Measurements from ENCODE around the gene OR6C4.
"Not testable (repeated sequence)": the region's sequence is repeated elsewhere in the genome, so short reads cannot be mapped to it uniquely, and the experiment has no call there.

The OR6C4 gene

DNA sequence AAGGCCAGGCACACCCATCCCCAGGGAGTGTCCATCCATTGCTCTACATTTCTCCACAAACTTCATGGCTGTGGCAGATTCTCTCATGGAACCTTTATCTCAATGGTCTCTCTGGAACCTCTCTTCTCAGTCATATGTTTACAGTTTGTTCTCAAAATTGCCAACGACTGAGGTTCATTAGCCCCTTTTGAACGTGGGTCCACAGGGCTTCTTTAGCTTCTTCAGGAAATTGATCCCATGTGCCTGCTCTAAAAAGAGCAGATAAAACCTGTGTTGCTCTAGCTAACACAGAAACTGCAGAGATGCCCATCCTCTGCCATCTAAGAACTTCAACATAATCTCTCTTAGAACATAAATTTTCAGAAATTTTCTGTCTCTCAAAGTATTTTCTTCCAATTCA, at the start of gene OR6C4:
Gene OR6C4, plus strand, starts transcription at position 301 of the 400 bp plus-strand sequence. CDS start 1,625 bp downstream, outside the sequence.
- DNase-seq: no peak

DNA sequence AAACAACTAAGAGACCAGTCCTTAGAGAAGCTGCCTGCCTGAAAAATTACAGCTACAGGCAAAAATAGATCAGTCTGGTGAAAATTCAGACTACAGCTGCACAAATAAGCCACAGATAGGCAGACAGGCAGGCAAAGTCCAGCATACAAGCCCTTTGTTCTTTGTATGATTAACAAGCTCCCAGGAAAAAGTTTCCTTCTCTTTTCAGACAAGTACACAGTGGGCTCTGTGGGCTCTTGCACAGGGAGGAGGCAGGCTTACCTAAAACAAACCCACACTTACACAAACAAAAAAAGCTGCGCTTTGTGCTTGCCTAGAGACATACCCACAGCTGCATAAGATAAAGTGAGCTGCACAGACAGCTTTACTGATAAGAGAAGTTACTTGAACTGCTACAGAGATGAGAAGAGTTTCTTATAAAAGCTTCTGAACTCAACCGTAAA, 49.6 kb upstream of the OR6C4 start:
- DNase-seq: no peak

DNA sequence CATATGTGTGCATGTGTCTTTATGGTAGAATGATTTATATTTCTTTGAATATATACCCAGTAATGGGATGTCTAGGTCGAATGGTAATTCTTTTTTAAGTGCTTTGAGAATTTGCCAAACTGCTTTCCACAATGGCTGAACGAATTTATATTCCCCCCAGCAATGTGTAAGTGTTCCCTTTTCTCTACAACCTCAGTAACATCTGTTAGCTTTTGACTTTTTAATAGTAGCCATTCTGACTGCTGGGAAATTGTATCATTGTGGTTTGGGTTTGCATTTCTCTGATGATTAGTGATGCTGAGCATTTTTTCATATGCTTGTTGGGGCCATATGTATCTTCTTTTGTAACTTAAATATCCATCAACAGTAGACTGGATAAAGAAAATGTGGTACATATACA, 47.8 kb upstream of the OR6C4 start:
- no peak for DNase-seq

DNA sequence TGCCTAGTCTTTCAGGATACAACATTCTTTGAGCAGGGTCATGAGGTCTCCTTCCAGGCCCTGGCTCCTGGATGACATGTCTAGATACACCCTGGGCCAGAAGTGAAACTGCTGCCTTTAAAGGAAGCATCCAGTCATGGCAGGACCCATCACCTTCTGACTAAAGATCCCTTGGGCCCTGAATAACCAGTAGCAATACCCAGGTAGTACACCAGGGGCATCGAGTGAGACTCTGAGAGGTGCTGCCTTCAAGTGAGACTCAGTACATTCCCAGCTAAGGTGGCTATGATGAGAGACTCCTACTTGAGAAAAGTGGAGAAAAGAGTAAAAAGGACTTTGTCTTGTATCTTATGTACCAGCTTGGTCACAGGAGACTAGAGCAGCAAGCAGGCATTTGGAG, 33.7 kb upstream of the OR6C4 start:
- no peak for DNase-seq

DNA sequence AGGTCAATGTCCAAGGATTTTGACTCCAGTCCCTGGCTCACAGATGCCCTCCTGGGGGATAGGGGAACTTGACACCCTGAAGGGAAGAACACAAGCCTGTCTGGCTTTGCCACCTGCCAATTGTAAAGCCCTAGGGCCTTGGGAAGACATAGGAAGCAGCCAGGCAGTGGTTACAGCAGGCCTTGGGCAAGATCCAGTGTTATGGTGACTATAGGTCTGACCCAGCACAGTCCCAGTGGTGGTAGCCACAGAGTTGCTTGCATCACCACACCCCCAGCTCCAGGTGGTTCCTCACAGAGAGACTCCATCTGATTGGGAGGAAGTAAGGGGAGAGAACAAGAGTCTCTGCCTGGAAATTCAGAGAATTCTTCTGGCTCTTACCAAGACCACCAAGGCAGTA, 33.0 kb upstream of the OR6C4 start:
- DNase-seq: no peak

DNA sequence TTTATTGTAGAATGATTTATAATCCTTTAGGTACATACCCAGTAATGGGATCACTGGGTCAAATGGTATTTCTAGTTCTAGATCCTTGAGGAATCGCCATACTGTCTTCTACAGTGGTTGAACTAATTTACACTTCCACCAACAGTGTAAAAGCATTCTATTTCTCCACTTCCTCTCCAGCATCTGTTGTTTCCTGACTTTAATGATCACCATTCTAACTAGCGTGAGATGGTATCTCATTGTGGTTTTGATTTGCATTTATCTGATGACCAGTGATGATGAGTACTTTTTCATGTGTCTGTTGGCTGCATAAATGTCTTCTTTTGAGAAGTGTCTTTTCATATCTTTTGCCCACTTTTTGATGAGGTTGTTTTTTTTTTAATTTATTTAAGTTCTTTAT, 1.2 kb upstream of the OR6C4 start:
- not testable (repeated sequence) for DNase-seq

DNA sequence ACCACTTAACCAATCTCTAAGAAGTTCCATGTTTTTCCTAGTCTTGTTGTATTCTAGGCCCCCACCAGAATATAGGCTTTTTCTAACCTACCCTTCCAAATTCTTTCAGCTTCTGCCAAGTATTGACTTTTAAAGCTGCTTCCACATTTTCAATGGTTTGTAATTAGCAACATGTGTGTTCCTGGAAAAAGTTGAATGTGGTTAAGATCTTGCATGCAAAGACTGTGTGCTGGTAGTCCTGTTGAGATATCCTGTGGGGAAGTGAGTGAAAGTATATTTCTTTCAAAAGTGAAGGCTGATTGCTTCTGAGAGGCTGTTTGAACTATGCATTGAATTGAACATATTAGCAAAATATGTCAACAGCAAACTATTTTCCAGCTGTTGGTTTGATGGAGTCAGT, 646 bp upstream of the OR6C4 start:
- DNase-seq: no peak

DNA sequence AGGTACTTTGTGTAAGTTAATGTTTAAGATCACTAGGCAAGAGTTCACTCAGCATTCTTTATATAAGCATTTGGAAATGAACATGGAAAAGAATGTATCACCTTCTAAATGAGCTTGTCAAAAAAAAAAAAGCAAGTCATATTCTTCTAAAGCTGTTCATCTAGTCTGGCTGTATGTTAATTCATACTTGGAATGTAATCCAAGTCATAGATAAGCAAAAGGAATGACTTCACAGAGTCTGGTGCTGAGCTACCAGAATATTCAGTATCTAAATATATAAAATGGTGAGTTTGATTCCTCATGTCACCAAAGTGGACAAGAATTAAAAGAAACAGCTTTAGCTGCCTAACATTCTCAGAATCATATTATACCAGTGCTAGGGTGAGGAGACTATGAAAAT, 4.9 kb downstream of the OR6C4 start:
- DNase-seq: no peak

DNA sequence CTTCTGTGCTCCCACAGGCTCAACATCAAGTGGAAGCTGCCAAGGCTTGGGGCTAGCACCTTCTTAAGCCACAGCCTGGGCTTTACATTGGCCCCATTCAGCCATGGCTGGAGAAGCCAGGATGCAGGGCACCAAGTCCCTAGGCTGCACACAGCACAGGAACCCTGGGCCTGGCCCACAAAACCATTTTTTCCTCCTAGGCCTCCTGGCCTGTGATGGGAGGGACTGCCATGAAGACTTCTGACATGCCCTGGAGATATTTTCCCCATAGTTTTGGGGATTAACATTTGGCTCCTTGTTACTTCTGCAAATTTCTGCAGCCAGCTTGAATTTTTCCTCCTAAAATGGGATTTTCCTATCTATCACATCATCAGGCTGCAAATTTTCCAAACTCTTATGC, 20.7 kb downstream of the OR6C4 start:
- not testable (repeated sequence) for DNase-seq

DNA sequence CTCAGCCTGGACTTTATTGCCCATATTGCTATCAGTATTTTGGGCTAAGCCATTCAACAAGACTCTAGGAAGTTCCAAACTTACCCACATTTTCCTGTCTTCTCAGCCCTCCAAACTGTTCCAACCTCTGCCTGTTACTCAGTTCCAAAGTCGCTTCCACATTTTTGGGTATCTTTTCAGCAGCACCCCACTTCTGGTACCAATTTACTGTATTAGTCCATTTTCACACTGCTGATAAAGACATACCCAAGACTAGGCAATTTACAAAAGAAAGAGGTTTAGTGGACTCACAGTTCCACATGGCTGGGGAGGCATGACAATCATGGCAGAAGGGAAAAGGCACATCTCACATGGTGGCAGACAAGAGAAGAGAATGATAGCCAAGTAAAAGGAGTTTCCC, 21.3 kb downstream of the OR6C4 start:
- not testable (repeated sequence) for DNase-seq

DNA sequence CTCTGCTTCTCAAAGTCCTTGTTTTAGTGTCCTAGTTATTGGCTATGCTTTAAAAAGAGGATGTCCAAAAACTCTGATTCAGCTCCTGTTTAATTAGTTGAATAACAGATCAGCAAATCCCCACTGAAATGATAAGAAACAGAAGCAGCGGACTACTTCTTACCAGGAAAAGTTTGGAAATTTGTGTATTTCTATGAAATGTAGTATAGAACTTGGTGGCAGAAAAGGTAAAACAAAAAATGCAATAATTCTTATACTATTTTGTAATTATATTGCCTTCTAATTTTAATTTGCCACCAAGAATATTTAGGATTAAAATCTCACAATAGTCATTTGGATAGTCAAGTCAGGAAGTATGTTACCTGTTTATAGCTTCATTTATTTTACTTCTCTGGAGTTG, 22.8 kb downstream of the OR6C4 start, which contains the start of gene OR2AP1:
Gene OR2AP1, plus strand, starts transcription at position 301 of the 400 bp plus-strand sequence. CDS start 1,947 bp downstream, outside the sequence.
- DNase-seq: no peak

DNA sequence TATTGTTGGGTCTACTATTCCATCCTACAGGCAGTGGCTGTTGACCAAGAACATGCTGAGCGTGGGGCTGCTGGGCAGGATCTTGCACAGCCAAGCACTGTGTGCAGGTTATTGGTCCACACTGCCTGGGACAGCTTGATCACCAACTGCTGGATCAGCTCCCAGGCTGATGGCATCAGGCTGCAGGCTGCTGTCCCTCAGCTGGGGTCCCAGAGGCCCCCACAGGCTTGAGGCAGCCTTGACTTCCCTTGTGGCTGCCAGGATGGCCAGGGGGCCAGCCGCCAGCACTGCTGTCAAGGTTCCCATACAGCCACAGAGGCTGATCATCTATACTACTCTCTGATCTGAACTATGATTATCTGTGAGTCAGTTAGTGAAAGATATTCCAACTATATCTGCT, 32.7 kb downstream of the OR6C4 start:
- DNase-seq: no peak

DNA sequence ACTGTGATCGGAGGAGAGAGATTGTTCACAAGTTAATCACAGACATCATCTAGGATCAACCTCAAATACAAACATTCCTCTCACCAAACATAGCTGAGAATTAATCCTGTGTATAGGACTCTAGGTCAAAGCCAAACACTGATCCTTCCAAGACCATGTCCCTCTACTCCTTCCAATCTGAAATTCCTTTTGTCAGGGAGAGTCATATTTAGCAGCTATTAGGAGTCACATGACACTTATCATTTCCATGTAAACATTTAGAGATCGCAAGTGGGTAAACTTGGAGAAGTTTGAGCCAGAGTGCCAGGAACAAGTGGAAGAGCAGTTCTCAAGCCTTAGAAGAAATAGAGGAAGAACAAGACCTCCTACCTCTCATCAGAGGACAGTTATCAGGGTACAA, 36.4 kb downstream of the OR6C4 start:
- DNase-seq: no peak

DNA sequence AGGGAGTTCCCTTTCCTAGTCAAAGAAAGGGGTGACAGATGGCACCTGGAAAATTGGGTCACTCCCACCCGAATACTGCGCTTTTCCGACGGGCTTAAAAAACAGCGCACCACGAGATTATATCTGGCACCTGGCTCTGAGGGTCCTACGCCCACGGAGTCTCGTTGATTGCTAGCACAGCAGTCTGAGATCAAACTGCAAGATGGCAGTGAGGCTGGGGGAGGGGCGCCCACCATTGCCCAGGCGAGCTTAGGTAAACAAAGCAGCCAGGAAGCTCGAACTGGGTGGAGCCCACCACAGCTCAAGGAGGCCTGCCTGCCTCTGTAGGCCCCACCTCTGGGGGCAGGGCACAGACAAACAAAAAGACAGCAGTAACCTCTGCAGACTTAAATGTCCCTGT, 40.8 kb downstream of the OR6C4 start:
- not testable (repeated sequence) for DNase-seq

All from NCI-H1436 (cell line).